Naive thymus-derived CD4-positive, alpha-beta T cell (primary cell): ENCODE measurements around the gene PDIA2. TPM values are rescaled to one million over a fixed set of nuclear protein-coding genes. Genes with fewer than 3 reads are reported as not detected.

ENCODE experiments used
- ATAC-seq: fragments of 150-1000 bp; cut with Tn5 transposase; 2 replicates; pipeline ENCODE4 v1.10.0; 2021; ENCODE audit warnings: mild to moderate bottlenecking, moderate library complexity
- CTCF ChIA-PET: fragments of 350-600 bp; sonication (Branson Sonifier 250); formaldehyde crosslinking; loops from one replicate; lab custom pipeline; 2021; ENCODE audit warnings: antibody characterized with exemption; lab: Charles Lee
- POLR2A ChIA-PET: fragments of 350-600 bp; sonication (Branson Sonifier 250); formaldehyde crosslinking; loops from one replicate; lab custom pipeline; 2021; ENCODE audit warnings: antibody characterized with exemption, inconsistent platforms; lab: Charles Lee
- DNase-seq, 9 donors: peaks; one replicate each; pipeline versions ENCODE4 v3.0.0 to v3.0.0-alpha.2; 2020 to 2022; ENCODE audit warnings: mixed read lengths in 1 of 9
- H3K27ac ChIP-seq: one replicate; pipeline ENCODE4 v1.7.0; 2013; ENCODE audit warnings: mild to moderate bottlenecking, low read depth, low read length, moderate library complexity
- H3K27me3 ChIP-seq, 2 donors: one replicate each; pipeline ENCODE4 v1.7.0; 2013; ENCODE audit warnings: low read length in 2 of 2, mild to moderate bottlenecking in 2 of 2, moderate library complexity in 2 of 2; ENCODE audit not compliant: control insufficient read depth in 2 of 2, insufficient read depth in 2 of 2
- H3K36me3 ChIP-seq, 3 experiments: 1 replicate in 2 of 3; 2 replicates in 1 of 3; pipeline ENCODE4 v1.7.0; 2013; ENCODE audit warnings: low read length in 3 of 3, mild to moderate bottlenecking in 3 of 3, moderate library complexity in 1 of 3; ENCODE audit not compliant: insufficient read depth in 3 of 3, control insufficient read depth in 2 of 3
- H3K4me1 ChIP-seq, 2 donors: one replicate each; pipeline ENCODE4 v1.7.0; 2013; ENCODE audit warnings: low read length in 2 of 2, mild to moderate bottlenecking in 2 of 2, moderate library complexity in 1 of 2; ENCODE audit not compliant: control insufficient read depth in 2 of 2, insufficient read depth in 2 of 2
- H3K4me3 ChIP-seq: 2 replicates; pipeline ENCODE4 v1.7.0; 2013; ENCODE audit warnings: mild to moderate bottlenecking, low read length
- H3K9me3 ChIP-seq, 3 experiments: 1 replicate in 2 of 3; 2 replicates in 1 of 3; pipeline ENCODE4 v1.7.0; 2013; ENCODE audit warnings: low read length in 3 of 3; ENCODE audit not compliant: control insufficient read depth in 2 of 3
- H3K27ac Mint-ChIP-seq, 9 donors: one replicate each; pipeline ENCODE4 v1.8.0; 2020 to 2022; ENCODE audit warnings: mixed read lengths in 9 of 9, mild to moderate bottlenecking in 8 of 9, moderate library complexity in 5 of 9, inconsistent platforms in 2 of 9
- H3K27me3 Mint-ChIP-seq, 5 donors: one replicate each; pipeline ENCODE4 v1.8.0; 2021 to 2022; ENCODE audit warnings: mixed read lengths in 5 of 5, mild to moderate bottlenecking in 1 of 5
- H3K36me3 Mint-ChIP-seq, 5 donors: one replicate each; pipeline ENCODE4 v1.8.0; 2020 to 2022; ENCODE audit warnings: mixed read lengths in 5 of 5, mild to moderate bottlenecking in 3 of 5, inconsistent platforms in 1 of 5
- H3K4me1 Mint-ChIP-seq, 7 donors: one replicate each; pipeline ENCODE4 v1.8.0; 2020 to 2022; ENCODE audit warnings: mixed read lengths in 7 of 7, mild to moderate bottlenecking in 3 of 7, inconsistent platforms in 1 of 7
- H3K4me3 Mint-ChIP-seq, 10 donors: one replicate each; pipeline ENCODE4 v1.8.0; 2020 to 2022; ENCODE audit warnings: mild to moderate bottlenecking in 10 of 10, mixed read lengths in 10 of 10, moderate library complexity in 6 of 10, inconsistent platforms in 2 of 10
- H3K9me3 Mint-ChIP-seq, 11 donors: one replicate each; pipeline ENCODE4 v1.8.0; 2020 to 2022; ENCODE audit warnings: mixed read lengths in 11 of 11, mild to moderate bottlenecking in 4 of 11, inconsistent platforms in 1 of 11, moderate library complexity in 1 of 11
- intact Hi-C, 2 donors: fragments of 100-400 bp; cut with micrococcal nuclease; formaldehyde crosslinking; loops; one replicate each; pipeline ENCODE4 v1.15.1; 2023
- polyA plus RNA-seq, 2 donors: library from polyadenylated mRNA; unstranded; fragments of 300-500 nt; fragmentation: Illumina TruSeq; gene quantifications; one replicate each; pipeline ENCODE4 v1.2.3, GENCODE V29; 2021
- total RNA-seq, 6 experiments: library from RNA in 5 of 6; stranded (reverse) in 5 of 6; gene quantifications; 1 replicate in 5 of 6; 2 replicates in 1 of 6; pipeline ENCODE4 v1.2.3 and lab custom pipeline; 2021 to 2026

PDIA2 gene
- total and polyA plus RNA-seq, 7 experiments from 2014 or later, result 0.42 TPM; not detected in 6

- Mint-ChIP-seq H3K4me1 (peaks cover 0 to 8% (median 8%) of the 10 kb centered on the region in 7 donors), H3K4me3 (peak overlapping the region in 2 of 10 donors; percentile 38 to 55), H3K9me3 (peaks cover 0 to 2% (median 0%) of the 10 kb centered on the region in 11 donors), H3K27ac (no peak overlapping the region), H3K27me3 (peaks cover 5 to 27% (median 6%) of the 10 kb centered on the region in 5 donors), H3K36me3 (no peaks in the 10 kb centered on the region)
- no peaks in the 10 kb centered on the region for H3K27me3 ChIP-seq
- DNase-seq (no peak), ATAC-seq (no peak)
- peaks cover 0 to 5% (median 0%) of the 10 kb centered on the region in 3 experiments for H3K36me3 ChIP-seq
- peaks cover 0 to 7% of the 10 kb centered on the region in 2 donors for H3K4me1 ChIP-seq
- CTCF ChIA-PET, result no interaction called here
- POLR2A ChIA-PET, result no interaction called here
- H3K4me3 ChIP-seq, result no peak overlapping the region
- H3K9me3 ChIP-seq, result peaks cover 0 to 4% (median 0%) of the 10 kb centered on the region in 3 experiments
- intact Hi-C loops, result no loop called here
- H3K27ac ChIP-seq, result no peak overlapping the region
These were observed 1.2 kb upstream of the PDIA2 start for GRCh38 chr16:281660-282255.

DNA sequence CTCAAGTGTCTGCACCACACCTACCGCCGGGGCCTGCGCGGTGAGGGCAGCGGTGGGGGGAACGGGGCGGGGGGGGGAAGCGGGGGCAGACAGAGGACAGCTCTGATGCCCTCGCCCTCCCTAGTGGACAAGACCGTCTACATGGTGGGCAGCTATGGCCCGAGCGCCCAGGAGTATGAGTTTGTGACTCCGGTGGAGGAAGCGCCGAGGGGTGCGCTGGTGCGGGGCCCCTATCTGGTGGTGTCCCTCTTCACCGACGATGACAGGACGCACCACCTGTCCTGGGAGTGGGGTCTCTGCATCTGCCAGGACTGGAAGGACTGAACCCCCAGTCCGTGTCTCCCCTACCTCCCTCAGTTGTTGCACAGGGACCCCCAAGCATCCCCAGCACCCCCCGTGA, 473 bp upstream of the PDIA2 start:
- H3K4me1 ChIP-seq, result peaks cover 0 to 7% of the 10 kb centered on the region in 2 donors
- H3K36me3 ChIP-seq, result peaks cover 0 to 12% (median 0%) of the 10 kb centered on the region in 3 experiments
- no peaks in the 10 kb centered on the region for H3K27me3 ChIP-seq
- H3K27ac ChIP-seq, result no peak overlapping the region
- H3K4me3 ChIP-seq, result no peak overlapping the region
- H3K9me3 ChIP-seq, result peaks cover 0 to 4% (median 0%) of the 10 kb centered on the region in 3 experiments
- peaks cover 0 to 5% (median 0%) of the 10 kb centered on the region in 5 donors for H3K36me3 Mint-ChIP-seq
- H3K27me3 Mint-ChIP-seq, result peaks cover 0 to 21% (median 5%) of the 10 kb centered on the region in 5 donors
- no peaks in the 10 kb centered on the region for H3K9me3 Mint-ChIP-seq
- peaks cover 0 to 8% (median 8%) of the 10 kb centered on the region in 7 donors for H3K4me1 Mint-ChIP-seq
- intact Hi-C loops, result no loop called here
- POLR2A ChIA-PET, result no interaction called here
- no peak overlapping the region for H3K27ac Mint-ChIP-seq
- ATAC-seq (no peak), DNase-seq (no peak)
- no peak overlapping the region for H3K4me3 Mint-ChIP-seq
- CTCF ChIA-PET, result no interaction called here

- no peaks in the 10 kb centered on the region for H3K4me1 Mint-ChIP-seq
- Histone ChIP-seq H3K9me3 (peaks cover 0 to 4% (median 0%) of the 10 kb centered on the region in 3 experiments), H3K27ac (no peak overlapping the region), H3K4me1 (no peaks in the 10 kb centered on the region), H3K27me3 (no peaks in the 10 kb centered on the region), H3K36me3 (peaks cover 0 to 32% (median 0%) of the 10 kb centered on the region in 3 experiments), H3K4me3 (no peak overlapping the region)
- H3K27me3 Mint-ChIP-seq, result peaks cover 0 to 8% (median 0%) of the 10 kb centered on the region in 5 donors
- no peak overlapping the region for H3K27ac Mint-ChIP-seq
- no peak overlapping the region for H3K4me3 Mint-ChIP-seq
- CTCF ChIA-PET, result no interaction called here
- H3K9me3 Mint-ChIP-seq, result no peaks in the 10 kb centered on the region
- intact Hi-C loops, result no loop called here
- peaks cover 0 to 10% (median 4%) of the 10 kb centered on the region in 5 donors for H3K36me3 Mint-ChIP-seq
- ATAC-seq (no peak), DNase-seq (no peak)
- POLR2A ChIA-PET, result no interaction called here
These were observed 1.5 kb downstream of the PDIA2 start for GRCh38 chr16:284204-285120.

DNA sequence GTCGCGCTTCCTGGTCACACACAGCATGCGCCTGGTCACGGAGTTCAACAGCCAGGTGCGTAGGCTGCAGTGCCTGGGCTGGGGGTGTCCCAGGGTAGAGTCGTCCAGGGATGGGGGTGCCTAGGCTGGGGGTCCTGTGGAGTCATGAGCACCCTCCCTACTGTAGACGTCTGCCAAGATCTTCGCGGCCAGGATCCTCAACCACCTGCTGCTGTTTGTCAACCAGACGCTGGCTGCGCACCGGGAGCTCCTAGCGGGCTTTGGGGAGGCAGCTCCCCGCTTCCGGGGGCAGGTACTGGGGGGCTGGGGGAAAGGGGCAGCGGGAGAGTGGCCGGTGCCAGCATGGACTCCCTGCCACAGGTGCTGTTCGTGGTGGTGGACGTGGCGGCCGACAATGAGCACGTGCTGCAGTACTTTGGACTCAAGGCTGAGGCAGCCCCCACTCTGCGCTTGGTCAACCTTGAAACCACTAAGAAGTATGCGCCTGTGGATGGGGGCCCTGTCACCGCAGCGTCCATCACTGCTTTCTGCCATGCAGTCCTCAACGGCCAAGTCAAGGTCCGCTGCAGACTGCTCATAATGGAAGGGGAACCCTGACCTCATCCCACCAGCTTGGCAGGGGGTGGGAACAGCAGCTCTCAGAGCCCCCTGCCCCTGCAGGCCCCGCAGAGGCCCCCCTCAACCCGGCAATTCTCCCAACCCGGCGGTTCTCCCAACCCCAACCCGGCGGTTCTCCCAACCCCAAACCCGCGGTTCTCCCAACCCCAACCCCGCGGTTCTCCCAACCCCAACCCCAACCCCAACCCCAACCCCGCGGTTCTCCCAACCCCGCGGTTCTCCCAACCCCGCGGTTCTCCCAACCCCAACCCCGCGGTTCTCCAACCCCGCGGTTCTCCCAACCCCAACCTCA, 2.4 kb downstream of the PDIA2 start:
- ATAC-seq (no peak), DNase-seq (no peak)
- Histone ChIP-seq H3K27me3 (no peaks in the 10 kb centered on the region), H3K4me3 (no peak overlapping the region), H3K4me1 (no peaks in the 10 kb centered on the region), H3K27ac (no peak overlapping the region), H3K36me3 (peaks cover 0 to 42% (median 0%) of the 10 kb centered on the region in 3 experiments), H3K9me3 (peaks cover 0 to 4% (median 0%) of the 10 kb centered on the region in 3 experiments)
- intact Hi-C loops, result no loop called here
- peaks cover 0 to 7% (median 0%) of the 10 kb centered on the region in 5 donors for H3K27me3 Mint-ChIP-seq
- no peak overlapping the region for H3K27ac Mint-ChIP-seq
- H3K9me3 Mint-ChIP-seq, result no peaks in the 10 kb centered on the region
- H3K36me3 Mint-ChIP-seq, result peaks cover 0 to 12% (median 4%) of the 10 kb centered on the region in 5 donors
- POLR2A ChIA-PET, result no interaction called here
- H3K4me3 Mint-ChIP-seq, result no peak overlapping the region
- CTCF ChIA-PET, result no interaction called here
- no peaks in the 10 kb centered on the region for H3K4me1 Mint-ChIP-seq

GRCh38 chr16:286491-287297, 3.7 kb downstream of the PDIA2 start:
- intact Hi-C loops, result no loop called here

More at GRCh38 chr16:286491-287297, 3.7 kb downstream of the PDIA2 start:
- no peak for DNase-seq
- Histone ChIP-seq H3K4me3 (no peak overlapping the region), H3K36me3 (peaks cover 0 to 54% (median 5%) of the 10 kb centered on the region in 3 experiments), H3K4me1 (no peaks in the 10 kb centered on the region), H3K27ac (no peak overlapping the region), H3K9me3 (peaks cover 0 to 4% (median 0%) of the 10 kb centered on the region in 3 experiments), H3K27me3 (no peaks in the 10 kb centered on the region)
- ATAC-seq, result no peak
- Mint-ChIP-seq H3K4me1 (no peaks in the 10 kb centered on the region), H3K4me3 (no peak overlapping the region), H3K27me3 (peaks cover 0 to 4% (median 0%) of the 10 kb centered on the region in 5 donors), H3K9me3 (no peaks in the 10 kb centered on the region), H3K27ac (no peak overlapping the region), H3K36me3 (peaks cover 0 to 20% (median 4%) of the 10 kb centered on the region in 5 donors)
- POLR2A ChIA-PET, result no interaction called here
- CTCF ChIA-PET, result no interaction called here
